SH-SY5Y (cell line): Measurements from ENCODE around the gene PCNX2.

ENCODE experiments used
- GATA2 ChIP-seq: IDR thresholded peaks from 2 replicates; pipeline ENCODE4 v1.6.1; 2011; ENCODE audit warnings: mild to moderate bottlenecking, low read depth, low read length
- GATA3 ChIP-seq: IDR thresholded peaks from 2 replicates; pipeline ENCODE4 v1.6.1; 2011; ENCODE audit warnings: low read depth, mild to moderate bottlenecking, low read length, moderate library complexity

Gene PCNX2

GRCh38 chr1:232991238-232991637, 304.3 kb downstream of the PCNX2 start:
- no peak for TF ChIP-seq GATA3

DNA sequence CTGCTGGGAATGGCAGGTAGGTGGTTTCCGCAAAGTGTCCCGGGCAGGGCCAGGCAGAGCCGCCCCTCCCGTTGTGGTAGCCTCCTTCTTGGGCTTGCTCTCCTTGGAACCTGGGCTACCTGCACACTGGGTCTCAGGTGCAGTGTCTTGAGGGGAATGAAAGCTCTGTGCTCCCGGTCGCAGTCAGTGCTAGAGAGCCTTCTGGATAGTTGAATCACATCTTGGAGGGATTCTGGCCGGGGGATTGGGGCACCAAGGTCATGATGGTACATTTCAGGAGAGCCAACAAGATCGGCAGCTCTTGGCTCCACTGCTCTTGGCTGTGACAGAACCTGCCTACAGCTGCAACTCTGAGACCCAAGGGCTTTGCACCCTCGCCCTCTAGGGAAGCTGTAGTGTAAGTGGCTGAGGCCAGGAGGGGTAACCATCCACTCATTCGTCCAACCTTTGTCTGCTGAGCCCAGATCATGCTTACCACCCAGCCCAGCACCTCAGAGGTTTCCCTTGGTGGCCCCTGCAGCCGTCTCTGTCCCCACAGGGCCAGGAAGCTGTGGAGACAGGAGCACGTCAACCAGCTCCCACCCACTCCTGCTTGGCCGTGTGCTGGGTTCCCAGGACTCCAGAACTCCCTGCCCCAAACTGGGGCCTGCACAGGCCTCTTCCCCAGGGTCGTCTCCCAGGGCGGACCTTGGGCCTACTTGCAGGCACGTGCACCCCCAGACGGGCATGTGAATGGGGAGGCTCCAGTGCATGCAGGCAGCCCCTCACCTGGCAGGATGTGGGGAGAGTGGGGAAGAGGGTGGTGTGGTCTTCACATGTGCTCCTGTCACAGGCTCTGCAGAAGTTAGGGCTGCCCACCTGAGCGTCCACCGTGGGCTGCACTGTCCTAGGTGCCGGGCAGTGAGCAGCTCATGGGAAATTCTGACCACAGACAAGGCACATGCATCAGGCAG, 305.1 kb downstream of the PCNX2 start:
- TF ChIP-seq GATA2 (no peak), GATA3 (no peak)

DNA sequence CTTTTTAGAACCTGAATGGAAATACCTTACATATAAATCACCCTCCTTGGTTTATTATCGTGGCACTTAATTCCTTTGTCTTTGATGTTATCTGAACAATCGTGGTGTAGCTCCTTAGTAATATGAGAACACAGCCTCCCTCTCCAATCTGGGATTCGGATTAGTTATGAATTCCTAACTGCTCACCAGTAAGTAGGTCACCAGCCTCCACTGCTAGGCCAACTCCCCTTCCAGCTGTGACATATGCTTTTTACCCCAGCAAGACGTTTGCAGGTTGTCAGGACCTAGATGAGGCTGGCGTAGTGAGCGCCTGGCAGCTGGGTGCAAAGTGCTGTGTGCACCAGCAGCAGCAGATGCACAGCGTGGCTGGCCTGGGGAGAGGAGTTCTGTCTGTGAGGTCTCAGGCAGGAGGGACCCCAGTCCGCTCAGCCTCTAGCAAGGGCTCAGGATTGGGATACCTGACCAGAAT, 306.9 kb downstream of the PCNX2 start:
- TF ChIP-seq GATA3: no peak
- no peak for TF ChIP-seq GATA2

- no peak for TF ChIP-seq GATA2
- no peak for TF ChIP-seq GATA3
Measured at GRCh38 chr1:232987774-232988140, 307.8 kb downstream of the PCNX2 start.

DNA sequence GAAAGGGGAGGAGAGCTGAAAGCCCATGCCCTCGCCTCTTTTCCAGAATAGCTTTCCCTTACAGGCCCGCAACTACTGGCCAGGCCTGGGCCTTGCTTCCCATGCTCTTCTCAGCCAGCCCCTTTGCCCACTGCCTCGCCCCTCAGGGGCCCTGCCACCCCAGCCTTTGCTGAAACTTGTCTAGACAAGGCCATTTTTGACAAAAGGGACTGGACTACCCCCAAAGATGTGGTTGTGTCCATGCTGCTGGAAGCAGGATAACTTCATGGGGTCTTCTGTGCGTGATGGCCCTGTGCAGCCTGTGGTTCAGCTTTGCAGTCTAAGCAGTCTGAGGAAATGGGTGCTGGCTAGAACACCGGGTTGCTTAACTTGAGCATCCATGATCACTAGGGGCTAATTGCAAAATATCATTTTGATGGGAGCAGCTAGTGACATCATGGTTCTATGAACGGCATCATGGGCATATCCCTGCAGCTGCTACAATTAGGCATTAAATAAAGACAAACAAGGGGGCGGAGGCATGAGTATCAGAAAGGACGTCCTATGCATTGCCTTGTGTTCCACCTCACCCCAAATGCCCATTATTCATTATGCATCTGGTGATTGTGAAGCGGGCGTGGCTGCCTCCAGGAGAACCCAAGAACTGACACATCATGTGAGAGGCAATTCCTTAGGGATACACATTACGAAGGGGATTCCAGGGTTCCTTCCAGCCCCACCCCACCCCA, 308.3 kb downstream of the PCNX2 start:
- TF ChIP-seq GATA2: no peak
- no peak for TF ChIP-seq GATA3

GRCh38 chr1:232986527-232986922, 309.0 kb downstream of the PCNX2 start:
- TF ChIP-seq GATA2 (no peak), GATA3 (no peak)

DNA sequence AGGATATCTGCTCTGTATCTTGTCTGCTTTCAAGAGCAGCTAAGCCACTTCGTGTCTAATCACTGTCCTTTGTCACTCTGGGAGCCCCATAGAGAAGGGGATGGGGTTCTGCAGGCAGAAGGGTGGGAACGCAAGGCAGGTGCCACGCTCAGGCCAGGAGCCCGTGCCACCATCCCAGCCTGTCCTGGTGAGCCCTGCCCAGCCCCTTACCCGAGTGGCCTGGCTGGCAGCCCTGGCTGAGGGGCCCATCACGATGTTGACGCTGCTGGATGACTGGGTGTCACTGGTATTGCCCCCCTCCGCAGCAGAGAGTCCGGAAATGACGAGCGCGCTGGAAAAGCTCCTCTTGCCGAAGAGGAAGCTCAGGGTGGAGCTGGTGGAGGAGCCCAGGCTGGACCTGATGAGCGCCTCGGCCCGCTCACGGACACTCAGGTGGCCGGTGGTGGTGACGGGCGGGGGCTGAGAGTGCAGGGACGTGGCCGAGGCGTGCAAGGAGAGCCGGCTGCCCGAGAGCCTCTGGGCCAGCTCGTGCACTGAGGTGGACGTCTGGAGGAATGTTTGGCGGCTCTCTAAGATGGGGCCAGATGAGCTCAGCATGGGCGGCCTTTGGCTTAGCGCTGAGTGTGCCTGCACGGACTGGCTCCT, 309.5 kb downstream of the PCNX2 start:
- no peak for TF ChIP-seq GATA2

DNA sequence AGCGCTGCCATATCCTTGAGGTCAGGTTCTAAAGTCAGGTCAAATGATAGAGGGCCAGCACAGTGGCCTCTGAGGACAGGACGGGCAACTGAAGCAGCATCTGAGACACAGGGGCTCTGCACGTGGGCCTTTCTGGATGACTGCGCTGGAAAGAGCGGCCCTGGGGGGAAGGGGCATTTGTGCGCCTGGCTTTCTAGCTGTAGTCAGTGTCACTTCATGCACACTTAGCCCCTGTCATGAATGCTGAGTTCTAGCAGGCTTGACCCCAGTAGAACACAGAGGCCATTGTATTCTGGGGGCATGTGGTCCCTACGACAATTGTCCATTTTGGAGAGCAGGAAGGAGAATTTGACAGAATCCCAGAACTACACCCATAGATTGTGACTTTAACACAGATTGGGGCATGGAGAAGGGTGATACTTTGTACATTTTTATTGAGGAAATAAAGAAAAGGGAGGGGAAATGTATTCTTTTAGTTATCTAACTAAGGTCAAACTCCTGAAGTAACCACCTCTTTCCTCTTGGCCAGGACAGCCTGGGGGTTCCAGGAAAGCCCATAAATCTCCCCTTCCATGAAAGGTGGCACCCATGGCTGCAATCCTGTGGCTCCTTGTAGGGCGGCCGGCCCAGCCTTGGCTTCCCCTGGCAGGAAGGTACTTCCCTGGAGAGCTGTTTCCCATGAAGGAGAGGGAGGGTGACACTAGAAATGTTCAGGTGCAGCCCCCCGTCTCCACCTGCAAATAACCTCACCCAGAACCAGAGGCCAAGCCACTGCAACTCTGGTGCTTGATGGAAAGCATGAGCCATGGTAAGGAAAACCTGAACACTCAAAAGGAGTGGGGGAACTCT, 310.7 kb downstream of the PCNX2 start:
- TF ChIP-seq GATA3 (no peak), GATA2 (no peak)

GRCh38 chr1:232983817-232984567, 311.5 kb downstream of the PCNX2 start:
- TF ChIP-seq GATA3 (no peak), GATA2 (no peak)

- TF ChIP-seq GATA2 (no peak), GATA3 (no peak)
Measured at GRCh38 chr1:232983375-232983774, 312.1 kb downstream of the PCNX2 start.

- TF ChIP-seq GATA2 (no peak), GATA3 (no peak)
Measured at GRCh38 chr1:232982238-232982944, 313.1 kb downstream of the PCNX2 start.

DNA sequence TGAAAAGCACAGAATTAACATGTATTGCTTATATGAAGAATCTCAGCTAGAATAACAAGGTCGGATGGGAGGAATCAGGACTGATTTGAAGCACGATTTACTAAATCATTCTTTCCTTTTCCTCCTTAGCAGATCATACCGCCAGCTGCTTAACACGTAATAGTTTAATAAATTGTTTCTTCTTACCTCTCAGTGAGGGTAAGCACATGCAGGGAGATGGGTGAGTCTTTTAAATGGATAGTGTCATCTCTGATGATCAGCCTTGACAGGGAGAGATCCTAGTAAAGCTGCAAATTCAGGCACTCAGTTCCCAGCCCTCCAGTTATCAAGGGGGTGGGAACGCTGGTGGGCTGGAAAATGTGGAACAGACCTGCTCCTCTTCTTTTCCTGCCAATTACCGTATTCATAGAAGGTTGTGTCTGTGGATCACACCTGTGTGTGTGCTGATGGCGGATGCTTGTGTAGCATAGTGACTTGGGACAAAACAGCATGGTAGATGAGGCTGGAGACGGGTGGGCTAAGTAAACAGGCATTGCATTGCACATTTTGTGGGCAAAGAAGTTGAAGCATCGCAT, 314.5 kb downstream of the PCNX2 start:
- TF ChIP-seq GATA3: no peak
- TF ChIP-seq GATA2: no peak
